HEK293 (cell line): Measurements from ENCODE around the gene TOP2A.
A peak's percentile ranks its signal among the peaks of the same experiment; 100 is the strongest.

Experiments
- CTCF ChIA-PET: fragments of 350-600 bp; formaldehyde crosslinking; extraction: SDS; loops from one replicate; lab custom pipeline; 2021; ENCODE audit warnings: antibody characterized with exemption; lab: Yijun Ruan, JAX
- POLR2A ChIA-PET: fragments of 300-600 bp; formaldehyde crosslinking; extraction: SDS; loops from one replicate; lab custom pipeline; 2020; ENCODE audit warnings: antibody characterized with exemption, inconsistent platforms; lab: Yijun Ruan, JAX
- H3K27ac ChIP-seq: fragments of 200-500 bp; sonication (Bioruptor generic); 2 replicates; pipeline ENCODE4 v1.5.1; 2014; ENCODE audit warnings: low read depth, low read length, control low read depth, inconsistent platforms; ENCODE audit errors: extremely low read depth
- H3K36me3 ChIP-seq, 2 experiments: fragments of 200-500 bp in 1 of 2; sonication (Bioruptor generic) in 1 of 2; 1 replicate in 1 of 2; 2 replicates in 1 of 2; pipeline ENCODE4 v1.5.1; 2014 to 2017; ENCODE audit warnings: inconsistent platforms in 2 of 2, low read length in 2 of 2; ENCODE audit not compliant: control insufficient read depth in 2 of 2, insufficient read depth in 1 of 2
- H3K4me1 ChIP-seq: fragments of 200-500 bp; sonication (Bioruptor generic); 2 replicates; pipeline ENCODE4 v1.5.1; 2014; ENCODE audit warnings: mild to moderate bottlenecking, low read length, inconsistent platforms; ENCODE audit not compliant: control insufficient read depth, insufficient read depth
- H3K4me3 ChIP-seq: 2 replicates; pipeline ENCODE4 v1.5.1; 2011; ENCODE audit warnings: low read depth, mild to moderate bottlenecking, control low read depth, low read length, moderate library complexity
- H3K9me3 ChIP-seq: fragments of 200-500 bp; sonication (Bioruptor generic); 2 replicates; pipeline ENCODE4 v1.5.1; 2014; ENCODE audit warnings: low read depth, low read length, inconsistent platforms; ENCODE audit not compliant: control insufficient read depth, insufficient read depth
- AEBP2 ChIP-seq: fragments of 450-650 bp; formaldehyde crosslinking; IDR thresholded peaks from 2 replicates; pipeline ENCODE4 v1.5.1; 2016; ENCODE audit warnings: missing biosample characterization, missing genetic modification characterization, borderline replicate concordance
- BCL11B ChIP-seq: fragments of 450-650 bp; formaldehyde crosslinking; IDR thresholded peaks from 2 replicates; pipeline ENCODE4 v1.5.1; 2016; ENCODE audit warnings: low read depth, missing biosample characterization, missing genetic modification characterization
- OSR2 ChIP-seq: fragments of 450-650 bp; formaldehyde crosslinking; IDR thresholded peaks from 2 replicates; pipeline ENCODE4 v1.5.1; 2016; ENCODE audit warnings: missing biosample characterization, missing genetic modification characterization
- SP3 ChIP-seq: fragments of 450-650 bp; formaldehyde crosslinking; IDR thresholded peaks from 2 replicates; pipeline ENCODE4 v1.5.1; 2016; ENCODE audit warnings: missing biosample characterization, missing genetic modification characterization
- ZBTB11 ChIP-seq: fragments of 450-650 bp; formaldehyde crosslinking; conservative IDR thresholded peaks from 2 replicates; pipeline ENCODE4 v1.5.1; 2016; ENCODE audit warnings: low read depth, missing biosample characterization, missing genetic modification characterization
- ZFP41 ChIP-seq: fragments of 450-650 bp; formaldehyde crosslinking; IDR thresholded peaks from 2 replicates; pipeline ENCODE4 v1.5.1; 2016; ENCODE audit warnings: missing biosample characterization, missing genetic modification characterization, borderline replicate concordance
- ZNF132 ChIP-seq: fragments of 450-650 bp; formaldehyde crosslinking; IDR thresholded peaks from 2 replicates; pipeline ENCODE4 v1.5.1; 2017; ENCODE audit warnings: missing biosample characterization, missing genetic modification characterization, borderline replicate concordance
- ZNF146 ChIP-seq: fragments of 450-650 bp; formaldehyde crosslinking; IDR thresholded peaks from 2 replicates; pipeline ENCODE4 v1.5.1; 2016; ENCODE audit warnings: missing biosample characterization, missing genetic modification characterization
- ZNF157 ChIP-seq: fragments of 450-650 bp; formaldehyde crosslinking; IDR thresholded peaks from 2 replicates; pipeline ENCODE4 v1.5.1; 2016; ENCODE audit warnings: missing biosample characterization, missing genetic modification characterization
- ZNF16 ChIP-seq: fragments of 450-650 bp; formaldehyde crosslinking; IDR thresholded peaks from 2 replicates; pipeline ENCODE4 v1.5.1; 2016; ENCODE audit warnings: low read depth, missing biosample characterization, missing genetic modification characterization
- ZNF211 ChIP-seq: fragments of 450-650 bp; formaldehyde crosslinking; IDR thresholded peaks from 2 replicates; pipeline ENCODE4 v1.5.1; 2016; ENCODE audit warnings: low read depth, missing biosample characterization, missing genetic modification characterization
- ZNF214 ChIP-seq: fragments of 450-650 bp; formaldehyde crosslinking; IDR thresholded peaks from 2 replicates; pipeline ENCODE4 v1.5.1; 2017; ENCODE audit warnings: missing biosample characterization, mild to moderate bottlenecking, missing genetic modification characterization, borderline replicate concordance
- ZNF26 ChIP-seq: fragments of 450-650 bp; formaldehyde crosslinking; IDR thresholded peaks from 2 replicates; pipeline ENCODE4 v1.5.1; 2016; ENCODE audit warnings: missing biosample characterization, missing genetic modification characterization
- ZNF350 ChIP-seq: fragments of 450-650 bp; formaldehyde crosslinking; IDR thresholded peaks from 2 replicates; pipeline ENCODE4 v1.5.0; 2017; ENCODE audit warnings: missing biosample characterization, mild to moderate bottlenecking, missing genetic modification characterization
- ZNF404 ChIP-seq: fragments of 450-650 bp; formaldehyde crosslinking; IDR thresholded peaks from 2 replicates; pipeline ENCODE4 v1.5.1; 2017; ENCODE audit warnings: missing biosample characterization, missing genetic modification characterization
- ZNF549 ChIP-seq: fragments of 450-650 bp; IDR thresholded peaks from 2 replicates; pipeline ENCODE4 v1.5.1; 2018; ENCODE audit warnings: missing biosample characterization, missing genetic modification characterization, mild to moderate bottlenecking, inconsistent platforms, moderate library complexity
- ZNF585B ChIP-seq: fragments of 450-650 bp; formaldehyde crosslinking; IDR thresholded peaks from 2 replicates; pipeline ENCODE4 v1.5.1; 2016; ENCODE audit warnings: missing biosample characterization, missing genetic modification characterization
- ZNF600 ChIP-seq: fragments of 450-650 bp; formaldehyde crosslinking; IDR thresholded peaks from 2 replicates; pipeline ENCODE4 v1.5.1; 2016; ENCODE audit warnings: missing biosample characterization, missing genetic modification characterization
- ZNF610 ChIP-seq: fragments of 450-650 bp; formaldehyde crosslinking; IDR thresholded peaks from 2 replicates; pipeline ENCODE4 v1.5.1; 2016; ENCODE audit warnings: missing biosample characterization, missing genetic modification characterization, borderline replicate concordance
- ZNF626 ChIP-seq: fragments of 450-650 bp; sonication (Bioruptor Pico); formaldehyde crosslinking; IDR thresholded peaks from 2 replicates; pipeline ENCODE4 v1.5.1; 2018; ENCODE audit warnings: missing biosample characterization, missing genetic modification characterization, inconsistent platforms
- ZNF692 ChIP-seq: fragments of 450-650 bp; formaldehyde crosslinking; IDR thresholded peaks from 2 replicates; pipeline ENCODE4 v1.5.1; 2016; ENCODE audit warnings: missing biosample characterization, missing genetic modification characterization

TOP2A gene

GRCh38 chr17:40448639-40449261, 31.1 kb upstream of the TOP2A start:
- ChIA-PET POLR2A (interaction anchor here (0.6 to 2.4 kb wide), 2 partner anchors 18 to 31 kb away, joined by 3 to 10 read pairs; partner anchors contain the start of gene TOP2A), CTCF (interaction anchor here (0.5 to 7.2 kb wide), 19 partner anchors 9 to 1524 kb away, joined by 3 to 58 read pairs (median 4); partner anchors contain the start of gene TNS4)
- Histone ChIP-seq H3K4me1 (no peaks in the 10 kb centered on the region), H3K4me3 (no peak overlapping the region), H3K36me3 (peaks cover 0 to 4% of the 10 kb centered on the region in 2 experiments; a peak in 1 of 3 replicates), H3K27ac (no peak overlapping the region), H3K9me3 (no peaks in the 10 kb centered on the region)
- no peak for TF ChIP-seq OSR2
- no peak for TF ChIP-seq ZNF692
- TF ChIP-seq ZNF549 (tag by site-specific recombination): no peak
- 0 out of 2 replicates have a peak, but pooled peaks have one; percentile 14 for TF ChIP-seq ZNF600

GRCh38 chr17:40448213-40448638, 30.5 kb upstream of the TOP2A start:
- ChIA-PET CTCF (interaction anchor here (0.5 to 7.2 kb wide), 13 partner anchors 9 to 1524 kb away, joined by 3 to 58 read pairs (median 5); no protein-coding TSS in a partner anchor), POLR2A (no interaction called here)
- H3K36me3 ChIP-seq: no peaks in the 10 kb centered on the region
- no peak overlapping the region for H3K4me3 ChIP-seq
- no peaks in the 10 kb centered on the region for H3K9me3 ChIP-seq
- H3K27ac ChIP-seq: no peak overlapping the region
- TF ChIP-seq ZNF157 (tag by site-specific recombination) (no peak), ZNF26 (tag by site-specific recombination) (no peak), SP3 (tag by site-specific recombination) (no peak), AEBP2 (tag by site-specific recombination) (no peak), ZNF585B (no peak), ZNF610 (tag by site-specific recombination) (no peak), ZNF214 (tag by site-specific recombination) (no peak), ZNF211 (tag by site-specific recombination) (no peak), ZNF16 (no peak), ZBTB11 (tag by site-specific recombination) (no peak), ZNF350 (tag by site-specific recombination) (no peak), ZNF404 (tag by site-specific recombination) (no peak), ZNF132 (no peak), BCL11B (tag by site-specific recombination) (no peak), ZFP41 (no peak), ZNF146 (no peak), ZNF626 (no peak)
- H3K4me1 ChIP-seq: no peaks in the 10 kb centered on the region; the same call in 1 of the 2 replicates
